A673 (cell line): ENCODE results near the gene HOXA6.

Source experiments
- CTCF ChIP-seq: fragments of 300-800, 200-600 bp; sonication (generic); conservative IDR thresholded peaks from 2 replicates; pipeline ENCODE4 v1.5.1; 2017; ENCODE audit warnings: low read depth, mild to moderate bottlenecking, antibody characterized with exemption, low read length, moderate library complexity, mixed read lengths
- EZH2 ChIP-seq: fragments of 200-600 bp; sonication (generic); IDR thresholded peaks from 2 replicates; pipeline ENCODE4 v1.6.1; 2017; ENCODE audit warnings: borderline replicate concordance, low read depth, mild to moderate bottlenecking, mixed read lengths, antibody characterized with exemption, low read length; ENCODE audit not compliant: poor library complexity, severe bottlenecking

GRCh38 chr7:27119412-27119911 lies 28.1 kb downstream of the HOXA6 start:
- TF ChIP-seq EZH2 (no peak), CTCF (no peak)
